Mammary epithelial cell (primary cell): Measurements from ENCODE around the gene DBH.

Experiments
- CTCF ChIP-seq, 2 donors: IDR thresholded peaks in 1 of 2; conservative IDR thresholded peaks in 1 of 2; 2 replicates each; pipeline ENCODE4 v1.5.1; 2011 to 2012; ENCODE audit warnings: inconsistent platforms in 2 of 2, low read length in 2 of 2, mild to moderate bottlenecking in 2 of 2, control low read depth in 1 of 2, low read depth in 1 of 2; ENCODE audit not compliant: insufficient read depth in 1 of 2; ENCODE audit errors: extremely low read depth in 1 of 2
- EZH2 ChIP-seq: IDR thresholded peaks from 2 replicates; pipeline ENCODE4 v1.6.1; 2012; ENCODE audit warnings: low read length, inconsistent platforms, borderline replicate concordance

DNA sequence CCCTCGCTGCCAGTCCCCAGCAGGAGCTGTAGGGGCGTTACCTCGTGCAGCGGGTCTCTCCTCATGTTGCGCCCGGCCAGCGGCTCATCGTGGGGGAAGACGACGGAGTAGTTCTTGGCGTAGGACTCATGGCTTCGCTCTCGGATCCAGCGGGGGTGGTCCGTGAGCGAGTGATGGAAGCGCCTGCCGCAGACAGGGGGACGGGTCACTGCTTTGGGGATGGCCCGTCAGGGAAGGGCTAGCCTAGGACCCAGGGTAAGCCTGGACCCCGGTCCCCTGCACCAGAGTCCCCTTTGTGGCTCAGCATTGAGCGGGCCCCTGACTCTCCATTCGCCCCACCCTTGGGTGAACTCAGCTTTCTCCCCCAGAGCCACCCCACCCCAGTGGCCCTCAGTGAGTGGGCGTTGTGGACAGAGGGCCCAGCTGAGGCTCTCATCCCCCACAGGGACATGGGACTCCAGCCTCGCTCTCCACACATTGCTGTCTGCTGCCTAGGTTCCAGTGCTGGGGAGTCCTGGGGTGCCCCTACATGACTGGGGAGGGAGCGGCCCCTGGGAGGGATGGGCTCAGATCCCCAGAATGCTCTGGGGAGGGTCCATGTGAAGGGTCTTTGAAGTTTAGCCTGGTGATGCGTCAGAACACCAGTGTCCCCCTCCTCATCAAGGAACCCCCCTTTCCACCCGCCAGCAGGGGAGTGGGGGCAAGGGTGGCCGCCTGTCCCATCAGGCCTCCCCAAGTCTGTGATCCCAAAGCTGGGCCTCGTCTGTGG, 72.3 kb downstream of the DBH start:
- TF ChIP-seq CTCF (conservative IDR thresholded peaks at IDR 0.05 in 1 of 2, IDR thresholded peaks at IDR 0.05 in 1 of 2; ENCODE audit: extremely low read depth in 1 of 2, insufficient read depth in 1 of 2, low read depth in 1 of 2, low read length in 2 of 2), result no peak
- TF ChIP-seq EZH2, result no peak
